K562 (cell line): ENCODE data around the gene EIF4E3. TPM values are rescaled to one million over a fixed set of nuclear protein-coding genes. Genes with fewer than 3 reads are reported as not detected.

Experiments used
- ATAC-seq: fragments of 200-7000 bp; cut with Tn5 transposase; 3 replicates; pipeline ENCODE4 v1.9.1; 2020; ENCODE audit warnings: moderate library complexity
- BruUV-seq: library from RNA; stranded (reverse); fragments of 400-500 nt; replicated peaks from 2 replicates; lab custom pipeline; 2021; lab: Mats Ljungman, UMichigan
- CTCF ChIA-PET: fragments of 300-600 bp; formaldehyde crosslinking; extraction: SDS; loops from one replicate; lab custom pipeline; 2021; ENCODE audit warnings: low intra/inter-chr PET ratio; lab: Yijun Ruan, JAX
- POLR2A ChIA-PET: fragments of 300-600, 350-650 bp; sonication (Branson Sonifier 250); formaldehyde crosslinking; extraction: SDS; loops from one replicate; lab custom pipeline; 2021; ENCODE audit warnings: antibody characterized with exemption, inconsistent platforms; lab: Yijun Ruan, JAX
- DNase-seq, 4 experiments: peaks; one replicate each; pipeline versions ENCODE4 v3.0.0 to v3.0.0-alpha.2; 2011 to 2018; ENCODE audit warnings: low spot score in 3 of 4, mixed read lengths in 3 of 4; ENCODE audit errors: extremely low read depth in 1 of 4
- FAIRE-seq: peaks from 2 replicates; lab custom pipeline; 2011; peaks lifted over from hg19 to GRCh38; lab: Jason Lieb, UNC
- H2AFZ ChIP-seq: 2 replicates; pipeline ENCODE4 v1.6.0; 2011; ENCODE audit warnings: low read depth, low read length, control low read depth, inconsistent platforms
- H3K27ac ChIP-seq: fragments of 200-600 bp; 3 replicates; pipeline ENCODE4 v1.8.0; 2011; ENCODE audit warnings: low read depth, mild to moderate bottlenecking, control low read depth, inconsistent platforms, low read length, moderate library complexity, mixed read lengths; ENCODE audit errors: extremely low read depth
- H3K27me3 ChIP-seq, 2 experiments: fragments of 300-600 bp in 1 of 2; 2 replicates in 1 of 2; 3 replicates in 1 of 2; pipeline versions ENCODE4 v1.6.0 to v1.8.0; 2011; ENCODE audit warnings: inconsistent platforms in 2 of 2, low read length in 2 of 2, mild to moderate bottlenecking in 1 of 2, mixed read lengths in 1 of 2, moderate library complexity in 1 of 2; ENCODE audit not compliant: control insufficient read depth in 2 of 2, insufficient read depth in 2 of 2
- H3K36me3 ChIP-seq: fragments of 300-600 bp; 3 replicates; pipeline ENCODE4 v1.8.0; 2011; ENCODE audit warnings: mild to moderate bottlenecking, low read length, inconsistent platforms; ENCODE audit not compliant: control insufficient read depth, insufficient read depth
- H3K4me1 ChIP-seq, 2 experiments: fragments of 200-600 bp in 1 of 2; replicated peaks in 1 of 2; 2 replicates in 1 of 2; 3 replicates in 1 of 2; pipeline versions ENCODE4 v1.5.1 to v1.8.0; 2011; ENCODE audit warnings: inconsistent platforms in 2 of 2, low read length in 2 of 2, mild to moderate bottlenecking in 1 of 2, mixed read lengths in 1 of 2, moderate library complexity in 1 of 2; ENCODE audit not compliant: control insufficient read depth in 2 of 2, insufficient read depth in 2 of 2
- H3K4me2 ChIP-seq: 2 replicates; pipeline ENCODE4 v1.6.1; 2011; ENCODE audit warnings: low read length, control low read depth, inconsistent platforms, mixed read lengths; ENCODE audit not compliant: insufficient read depth
- H3K4me3 ChIP-seq: fragments of 200-600 bp; sonication (generic), shearing (Covaris generic); 2 replicates; pipeline ENCODE4 v1.5.1; 2016; ENCODE audit warnings: control low read depth, inconsistent platforms
- H3K79me2 ChIP-seq: fragments of 200-600 bp; 3 replicates; pipeline ENCODE4 v1.8.0; 2011; ENCODE audit warnings: low read length, inconsistent platforms; ENCODE audit not compliant: control insufficient read depth, insufficient read depth
- H3K9ac ChIP-seq, 2 experiments: 2 replicates each; pipeline versions ENCODE4 v1.6.0 to v1.6.1; 2011; ENCODE audit warnings: low read depth in 2 of 2, low read length in 2 of 2, control low read depth in 1 of 2, inconsistent platforms in 1 of 2, mild to moderate bottlenecking in 1 of 2, mixed read lengths in 1 of 2; ENCODE audit not compliant: insufficient read depth in 1 of 2
- H3K9me1 ChIP-seq: one replicate; pipeline ENCODE4 v1.6.0; 2011; ENCODE audit warnings: inconsistent platforms, mild to moderate bottlenecking, low read length, moderate library complexity; ENCODE audit not compliant: control insufficient read depth, insufficient read depth
- H3K9me3 ChIP-seq: replicated peaks from 2 replicates; pipeline ENCODE4 v1.5.1; 2011; ENCODE audit warnings: low read depth, low read length, inconsistent platforms; ENCODE audit not compliant: control insufficient read depth, insufficient read depth
- H4K20me1 ChIP-seq: replicated peaks from 2 replicates; pipeline ENCODE4 v1.6.1; 2011; ENCODE audit warnings: low read length, inconsistent platforms, mixed read lengths; ENCODE audit not compliant: control insufficient read depth, insufficient read depth
- CEBPB ChIP-seq: fragments of 450-650 bp; IDR thresholded peaks from 2 replicates; pipeline ENCODE4 v1.6.1; 2016; ENCODE audit warnings: missing genetic modification characterization, missing compliant biosample characterization
- CEBPG ChIP-seq, 3 experiments: fragments of 200-800 bp in 1 of 3; sonication (Bioruptor generic) in 1 of 3; sonication (generic) in 1 of 3; formaldehyde crosslinking in 1 of 3; IDR thresholded peaks in 2 of 3; conservative IDR thresholded peaks in 1 of 3; 2 replicates each; pipeline versions ENCODE4 v1.6.1 to v1.8.0; 2016 to 2022; ENCODE audit warnings: missing compliant biosample characterization in 2 of 3, missing genetic modification characterization in 2 of 3, mild to moderate bottlenecking in 1 of 3, missing genetic modification reagents in 1 of 3
- CHCHD3 ChIP-seq: fragments of 250-450 bp; sonication (Bioruptor Pico); IDR thresholded peaks from 2 replicates; pipeline ENCODE4 v2.1.2; 2022; ENCODE audit warnings: mild to moderate bottlenecking
- CREM ChIP-seq: IDR thresholded peaks from 2 replicates; pipeline ENCODE4 v1.6.1; 2014; ENCODE audit warnings: antibody characterized with exemption, low read depth
- CTCF ChIP-seq, 3 experiments: IDR thresholded peaks in 2 of 3; conservative IDR thresholded peaks in 1 of 3; 2 replicates each; pipeline ENCODE4 v1.5.1; 2011 to 2012; ENCODE audit warnings: low read length in 3 of 3, mild to moderate bottlenecking in 3 of 3, control low read depth in 2 of 3, improper control_type of control experiment in 1 of 3, inconsistent platforms in 1 of 3, low read depth in 1 of 3, mixed read lengths in 1 of 3, moderate library complexity in 1 of 3; ENCODE audit not compliant: insufficient read depth in 2 of 3
- DEAF1 ChIP-seq: fragments of 450-650 bp; formaldehyde crosslinking; IDR thresholded peaks from 2 replicates; pipeline ENCODE4 v1.4.0; 2020; ENCODE audit warnings: mild to moderate bottlenecking, moderate library complexity
- DIDO1 ChIP-seq: fragments of 450-650 bp; IDR thresholded peaks from 2 replicates; pipeline ENCODE4 v1.6.1; 2016; ENCODE audit warnings: low read depth, missing biosample characterization, missing genetic modification characterization
- GABPA ChIP-seq: fragments of 200-800 bp; sonication (Bioruptor generic); conservative IDR thresholded peaks from 2 replicates; pipeline ENCODE4 v1.6.1; 2016; ENCODE audit warnings: low read depth, missing genetic modification characterization, missing compliant biosample characterization
- NEUROD1 ChIP-seq: fragments of 150-350 bp; IDR thresholded peaks from 2 replicates; pipeline ENCODE4 v1.6.1; 2014; ENCODE audit warnings: borderline replicate concordance, low read length, low read depth; ENCODE audit not compliant: partially characterized antibody
- RAD21 ChIP-seq, 2 experiments: fragments of 250-450 bp in 1 of 2; fragments of 450-650 bp in 1 of 2; sonication (Bioruptor Pico) in 1 of 2; formaldehyde crosslinking in 1 of 2; IDR thresholded peaks in 1 of 2; conservative IDR thresholded peaks in 1 of 2; 2 replicates each; pipeline versions ENCODE4 v1.4.0 to v1.8.0; 2020 to 2022; ENCODE audit warnings: mild to moderate bottlenecking in 2 of 2, moderate library complexity in 1 of 2
- RBFOX2 ChIP-seq: fragments of 200-400 bp; formaldehyde crosslinking; IDR thresholded peaks from 2 replicates; pipeline ENCODE4 v1.6.1; 2017; ENCODE audit warnings: low read depth, mild to moderate bottlenecking, low read length, moderate library complexity
- SMC3 ChIP-seq: conservative IDR thresholded peaks from 2 replicates; pipeline ENCODE4 v1.6.1; 2011; ENCODE audit warnings: low read depth, low read length, improper control_type of control experiment; ENCODE audit not compliant: insufficient read depth
- STAG1 ChIP-seq: sonication (generic); formaldehyde crosslinking; IDR thresholded peaks from 2 replicates; pipeline ENCODE4 v1.5.0; 2020; ENCODE audit warnings: missing genetic modification reagents, borderline replicate concordance
- ZKSCAN3 ChIP-seq: fragments of 250-450 bp; sonication (Bioruptor Pico); IDR thresholded peaks from 2 replicates; pipeline ENCODE4 v1.4.0; 2020
- ZNF121 ChIP-seq: sonication (generic); formaldehyde crosslinking; conservative IDR thresholded peaks from 2 replicates; pipeline ENCODE4 v1.8.0; 2022; ENCODE audit warnings: missing genetic modification reagents
- ZNF79 ChIP-seq: fragments of 250-450 bp; sonication (Bioruptor Pico); IDR thresholded peaks from 2 replicates; pipeline ENCODE4 v1.4.0; 2020; ENCODE audit warnings: low read depth, mild to moderate bottlenecking, moderate library complexity
- WGBS: fragments of 100-300 bp; shearing (Covaris generic); methylation state at CpG from one replicate; pipeline ENCODE4 v1.1.6; 2016; ENCODE audit warnings: low coverage, mixed read lengths; ENCODE audit not compliant: insufficient coverage; ENCODE audit errors: missing lambda C conversion rate; 5-methylcytosine and 5-hydroxymethylcytosine counted together
- in situ Hi-C: fragments of 300-500 bp; cut with MboI; formaldehyde crosslinking; loops from 4 replicates; pipeline ENCODE4 v1.15.0; 2018; ENCODE audit warnings: inconsistent platforms, mixed read lengths
- intact Hi-C: fragments of 100-400 bp; cut with micrococcal nuclease; formaldehyde crosslinking; loops from 2 replicates; pipeline ENCODE4 v1.14.2; 2022
- polyA plus RNA-seq, 8 experiments: library from polyadenylated mRNA; depleted of rRNA in 4 of 8; stranded (reverse) in 5 of 8; unstranded in 3 of 8; fragments of >200 nt; fragmentation: Nextera tagmentation in 2 of 8; fragmentation: Illumina TruSeq in 1 of 8; extraction: Ambion mirVana in 2 of 8; extraction: Trizol in 1 of 8; gene quantifications; 2 replicates each; pipeline versions ENCODE4 v1.2.1 to v1.2.3, GENCODE V29; 2011 to 2014; ENCODE audit warnings: inconsistent platforms in 1 of 8, missing spikeins in 1 of 8
- total RNA-seq, 7 experiments: library from RNA; depleted of rRNA in 6 of 7; stranded (reverse); fragments of >200 nt in 6 of 7; fragmentation: Illumina TruSeq in 2 of 7; extraction: Trizol in 2 of 7; gene quantifications; 2 replicates each; pipeline versions ENCODE4 v1.2.1 to v1.2.3, GENCODE V29; 2011 to 2021; ENCODE audit warnings: low replicate concordance in 1 of 7
- TF ChIP-seq, protein P1 (sequence below): fragments of 450-650 bp; IDR thresholded peaks from 2 replicates; pipeline ENCODE4 v1.6.1; 2016

EIF4E3 gene
- total and polyA plus RNA-seq, 9 of the 15 experiments (the other 6 are each of a cell fraction or from before 2014, with no cell fraction given), result 0.18 to 2.5 (median 1.1) TPM

- in situ Hi-C loops, result no loop called here
- no peak overlapping the region for H3K4me3 ChIP-seq
- TF ChIP-seq CEBPG (CRISPR knock-in tag; IDR thresholded peaks at IDR 0.05) (0 out of 2 replicates have a peak, but pooled peaks have one; percentile 9), CEBPG (tag; conservative IDR thresholded peaks at IDR 0.05 in 1 of 2, IDR thresholded peaks at IDR 0.05 in 1 of 2) (peak in 1 of 2 experiments; percentile 35; a peak in 2 of 4 replicates), DIDO1 (tag) (no peak), ZNF121 (CRISPR knock-in tag) (no peak), CREM (no peak), RBFOX2 (no peak), CEBPB (peak; percentile 44; the same call in 1 of the 2 replicates), ZKSCAN3 (CRISPR knock-in tag) (no peak), RAD21 (CRISPR knock-in tag; conservative IDR thresholded peaks at IDR 0.05 in 1 of 2, IDR thresholded peaks at IDR 0.05 in 1 of 2) (peak; percentile 35 to 67; a peak in 3 of 4 replicates), ZNF79 (no peak), NEUROD1 (no peak), SMC3 (peak; percentile 45; the same call in 1 of the 2 replicates), DEAF1 (CRISPR knock-in tag) (0 out of 2 replicates have a peak, but pooled peaks have one; percentile 25), CTCF (IDR thresholded peaks at IDR 0.05 in 2 of 3, conservative IDR thresholded peaks at IDR 0.05 in 1 of 3; ENCODE audit: insufficient read depth in 2 of 3, low read depth in 1 of 3, low read length in 3 of 3) (peak; percentile 68 to 72 (median 72)), GABPA (tag) (peak; percentile 50; the same call in 1 of the 2 replicates), STAG1 (CRISPR knock-in tag) (peak; percentile 65; the same call in 1 of the 2 replicates), CHCHD3 (no peak)
- TF ChIP-seq, protein P1, sequence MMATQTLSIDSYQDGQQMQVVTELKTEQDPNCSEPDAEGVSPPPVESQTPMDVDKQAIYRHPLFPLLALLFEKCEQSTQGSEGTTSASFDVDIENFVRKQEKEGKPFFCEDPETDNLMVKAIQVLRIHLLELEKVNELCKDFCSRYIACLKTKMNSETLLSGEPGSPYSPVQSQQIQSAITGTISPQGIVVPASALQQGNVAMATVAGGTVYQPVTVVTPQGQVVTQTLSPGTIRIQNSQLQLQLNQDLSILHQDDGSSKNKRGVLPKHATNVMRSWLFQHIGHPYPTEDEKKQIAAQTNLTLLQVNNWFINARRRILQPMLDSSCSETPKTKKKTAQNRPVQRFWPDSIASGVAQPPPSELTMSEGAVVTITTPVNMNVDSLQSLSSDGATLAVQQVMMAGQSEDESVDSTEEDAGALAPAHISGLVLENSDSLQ, result 0 out of 2 replicates have a peak, but pooled peaks have one; percentile 10
Measured at GRCh38 chr3:71681224-71681668, 44.0 kb downstream of the EIF4E3 start.

More at GRCh38 chr3:71681224-71681668, 44.0 kb downstream of the EIF4E3 start:
- H3K27ac ChIP-seq, result no peak overlapping the region
- peak; percentile 84 for FAIRE-seq
- BruUV-seq, result no TSS peak
- H3K79me2 ChIP-seq, result no peaks in the 10 kb centered on the region
- DNase-seq, result peak; percentile 24 to 58 (median 30)
- H3K36me3 ChIP-seq, result no peaks in the 10 kb centered on the region
- intact Hi-C loops, result no loop called here
- H3K9ac ChIP-seq, result no peak overlapping the region
- CTCF ChIA-PET, result interaction anchor here (0.5 to 1.5 kb wide), 5 partner anchors 562 to 1150 kb away, joined by 3 to 4 read pairs (median 3); no protein-coding TSS in a partner anchor
- H2AFZ ChIP-seq, result no peak overlapping the region
- POLR2A ChIA-PET, result no interaction called here
- H3K4me2 ChIP-seq, result no peak overlapping the region
- no peaks in the 10 kb centered on the region for H3K4me1 ChIP-seq
- ATAC-seq, result peak; percentile 87
- H3K27me3 ChIP-seq, result peaks cover 0 to 2% of the 10 kb centered on the region in 2 experiments; a peak in 2 of 5 replicates
- 2% methylated on average over 7 of the region's 7 CpGs for WGBS
- no peaks in the 10 kb centered on the region for H4K20me1 ChIP-seq
- no peaks in the 10 kb centered on the region for H3K9me3 ChIP-seq
- no peaks in the 10 kb centered on the region for H3K9me1 ChIP-seq
